ENCODE results near the gene BOD1.

GRCh38 chr5:173646692-173647091 lies 30.2 kb upstream of the BOD1 start:
- TF ChIP-seq CTCF (conservative IDR thresholded peaks at IDR 0.05; ENCODE audit: low read length) (no peak), EZH2phosphoT487 (IDR thresholded peaks at IDR 0.05; ENCODE audit: borderline replicate concordance) (no peak)
